NCI-H2227 treated with DMSO at 0.1 percent for 48 hours (cell line): ENCODE measurements around the gene TNFRSF1A.
"Not testable (repeated sequence)": the region's sequence is repeated elsewhere in the genome, so short reads cannot be mapped to it uniquely, and the experiment has no call there.

Source experiments
- DNase-seq: peaks from one replicate; lab custom pipeline; 2025; lab: John Stamatoyannopoulos, UW

TNFRSF1A gene

GRCh38 chr12:6355491-6356373 is 13.9 kb upstream of the TNFRSF1A start:
- DNase-seq = no peak

- no peak for DNase-seq
These were observed 12.9 kb upstream of the TNFRSF1A start for GRCh38 chr12:6354495-6355393.

GRCh38 chr12:6352193-6353173 is 10.6 kb upstream of the TNFRSF1A start:
- DNase-seq = no peak

GRCh38 chr12:6351622-6352021 is 9.7 kb upstream of the TNFRSF1A start:
- DNase-seq = no peak

GRCh38 chr12:6347367-6348338 is 5.8 kb upstream of the TNFRSF1A start:
- DNase-seq = no peak

GRCh38 chr12:6346942-6347341 is 5.1 kb upstream of the TNFRSF1A start:
- DNase-seq = no peak

GRCh38 chr12:6346235-6346832 is 4.5 kb upstream of the TNFRSF1A start:
- no peak for DNase-seq

- no peak for DNase-seq
These were observed 3.6 kb upstream of the TNFRSF1A start for GRCh38 chr12:6345319-6346091.

GRCh38 chr12:6344101-6344660 is 2.3 kb upstream of the TNFRSF1A start:
- not testable (repeated sequence) for DNase-seq

GRCh38 chr12:6343518-6343917 is 1.6 kb upstream of the TNFRSF1A start:
- no peak for DNase-seq

- DNase-seq = no peak
These were observed 439 bp upstream of the TNFRSF1A start for GRCh38 chr12:6342140-6342889.

GRCh38 chr12:6340745-6341416 is 995 bp downstream of the TNFRSF1A start:
- DNase-seq = no peak

- no peak for DNase-seq
These were observed 1.7 kb downstream of the TNFRSF1A start for GRCh38 chr12:6340032-6340638.

GRCh38 chr12:6338955-6339354 is 2.9 kb downstream of the TNFRSF1A start:
- DNase-seq = no peak

- not testable (repeated sequence) for DNase-seq
These were observed 3.3 kb downstream of the TNFRSF1A start for GRCh38 chr12:6338536-6338935.

- DNase-seq = no peak
These were observed 3.9 kb downstream of the TNFRSF1A start for GRCh38 chr12:6337958-6338433.
